Measurements from ENCODE around the gene SEMA4D. TPM values are rescaled to one million over a fixed set of nuclear protein-coding genes. Genes with fewer than 3 reads are reported as not detected.
A peak's percentile ranks its signal among the peaks of the same experiment; 100 is the strongest.

The SEMA4D gene
- total and polyA plus RNA-seq, 9 of the 15 experiments (the other 6 are each of a cell fraction or from before 2014, with no cell fraction given), result 0.38 to 5.1 (median 1.8) TPM

DNA sequence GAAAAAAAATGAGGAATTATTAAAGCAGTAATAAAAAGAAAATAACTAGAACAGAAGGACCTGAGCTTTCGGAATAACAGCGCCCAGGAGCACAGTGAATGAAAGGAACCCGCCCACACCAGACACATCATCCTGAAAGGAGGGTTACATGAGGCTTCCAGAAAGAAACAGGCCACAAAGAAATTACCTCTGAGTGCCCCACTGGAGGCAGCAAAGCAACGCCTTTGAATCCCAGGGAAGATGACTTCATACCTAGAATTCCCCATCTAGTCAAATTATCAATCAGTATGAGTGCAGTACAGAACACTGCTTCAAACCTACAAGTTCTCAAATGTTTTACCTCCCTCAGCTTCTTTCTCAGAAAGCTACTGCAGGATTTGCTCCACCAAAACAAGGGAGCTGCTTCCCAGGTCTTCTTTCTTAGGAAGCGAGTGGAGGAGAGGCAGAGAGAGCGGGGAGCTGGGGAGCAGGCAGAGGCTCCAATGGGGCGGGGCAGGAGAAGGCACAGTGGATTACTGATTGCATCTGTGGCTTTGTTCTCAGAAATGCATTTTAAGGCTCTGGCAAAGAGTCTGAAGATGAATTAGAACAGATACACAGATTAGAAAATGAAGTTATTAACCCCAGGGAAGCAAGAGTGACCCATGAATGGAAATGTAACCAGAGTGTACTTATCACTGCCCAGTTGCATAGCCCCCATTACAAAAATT is 87.1 kb downstream of the SEMA4D start:
- FAIRE-seq, result no peak
- Histone ChIP-seq H3K4me3 (no peak overlapping the region), H3K4me1 (replicated peaks in 1 of 2; ENCODE audit: control insufficient read depth in 2 of 2, insufficient read depth in 2 of 2, low read length in 2 of 2) (no peaks in the 10 kb centered on the region), H3K79me2 (ENCODE audit: control insufficient read depth, insufficient read depth, low read length) (no peaks in the 10 kb centered on the region), H2AFZ (ENCODE audit: low read depth, low read length) (no peak overlapping the region), H3K36me3 (ENCODE audit: control insufficient read depth, insufficient read depth, low read length) (no peaks in the 10 kb centered on the region), H4K20me1 (replicated peaks; ENCODE audit: control insufficient read depth, insufficient read depth, low read length) (no peaks in the 10 kb centered on the region), H3K4me2 (ENCODE audit: insufficient read depth, low read length) (no peak overlapping the region), H3K27ac (ENCODE audit: extremely low read depth, low read depth, low read length) (no peak overlapping the region), H3K9me3 (replicated peaks; ENCODE audit: control insufficient read depth, insufficient read depth, low read depth, low read length) (no peaks in the 10 kb centered on the region), H3K9me1 (ENCODE audit: control insufficient read depth, insufficient read depth, low read length) (no peaks in the 10 kb centered on the region), H3K9ac (ENCODE audit: insufficient read depth in 1 of 2, low read depth in 2 of 2, low read length in 2 of 2) (no peak overlapping the region), H3K27me3 (ENCODE audit: control insufficient read depth in 2 of 2, insufficient read depth in 2 of 2, low read length in 2 of 2) (peaks cover 0 to 10% of the 10 kb centered on the region in 2 experiments; a peak in 3 of 5 replicates)
- in situ Hi-C loops (cut with MboI), result no loop called here
- ChIA-PET CTCF (ENCODE audit: low intra/inter-chr PET ratio) (no interaction called here), POLR2A (interaction anchor here (1.1 kb wide), 1 partner anchor 99 kb away, joined by 3 read pairs; no protein-coding TSS in a partner anchor)
- intact Hi-C loops (cut with micrococcal nuclease), result no loop called here
- WGBS (ENCODE audit: insufficient coverage, low coverage, missing lambda C conversion rate), result 9% methylated on average over 7 of the region's 7 CpGs
- DNase-seq (ENCODE audit: extremely low read depth in 1 of 4, low spot score in 3 of 4), result no peak
- no TSS peak for BruUV-seq (replicated peaks)
- ATAC-seq, result no peak
- TF ChIP-seq NCOA4 (IDR thresholded peaks at IDR 0.05; ENCODE audit: partially characterized antibody), result no peak
- no peak for TF ChIP-seq POLR2AphosphoS2 (IDR thresholded peaks at IDR 0.05; ENCODE audit: low read length)
- no peak for TF ChIP-seq ESRRB (CRISPR knock-in tag; IDR thresholded peaks at IDR 0.05; ENCODE audit: borderline replicate concordance)
- no peak for TF ChIP-seq YY1 (IDR thresholded peaks at IDR 0.05; ENCODE audit: borderline replicate concordance in 1 of 3, control insufficient read depth in 1 of 3, extremely low read depth in 1 of 3, insufficient read depth in 3 of 3, insufficient read length in 1 of 3, insufficient replicate concordance in 2 of 3, low read depth in 1 of 3, low read length in 2 of 3)
- no peak for TF ChIP-seq ZNF121 (CRISPR knock-in tag; conservative IDR thresholded peaks at IDR 0.05)
- 0 out of 6 replicates have a peak, but pooled peaks of 1 of the 3 experiments have one; percentile 9 for TF ChIP-seq CTCF (IDR thresholded peaks at IDR 0.05 in 2 of 3, conservative IDR thresholded peaks at IDR 0.05 in 1 of 3; ENCODE audit: insufficient read depth in 2 of 3, low read depth in 1 of 3, low read length in 3 of 3)
- TF ChIP-seq ZNF75A (CRISPR knock-in tag; IDR thresholded peaks at IDR 0.05), result no peak
- no peak for TF ChIP-seq RBM14 (IDR thresholded peaks at IDR 0.05; ENCODE audit: borderline replicate concordance, insufficient read depth, low read depth, low read length)
- TF ChIP-seq TFAM (CRISPR knock-in tag; conservative IDR thresholded peaks at IDR 0.05), result no peak
- TF ChIP-seq RAD21 (CRISPR knock-in tag; conservative IDR thresholded peaks at IDR 0.05 in 1 of 2, IDR thresholded peaks at IDR 0.05 in 1 of 2), result peak in 1 of 2 experiments; percentile 17; a peak in 1 of 4 replicates
- TF ChIP-seq, protein P1, sequence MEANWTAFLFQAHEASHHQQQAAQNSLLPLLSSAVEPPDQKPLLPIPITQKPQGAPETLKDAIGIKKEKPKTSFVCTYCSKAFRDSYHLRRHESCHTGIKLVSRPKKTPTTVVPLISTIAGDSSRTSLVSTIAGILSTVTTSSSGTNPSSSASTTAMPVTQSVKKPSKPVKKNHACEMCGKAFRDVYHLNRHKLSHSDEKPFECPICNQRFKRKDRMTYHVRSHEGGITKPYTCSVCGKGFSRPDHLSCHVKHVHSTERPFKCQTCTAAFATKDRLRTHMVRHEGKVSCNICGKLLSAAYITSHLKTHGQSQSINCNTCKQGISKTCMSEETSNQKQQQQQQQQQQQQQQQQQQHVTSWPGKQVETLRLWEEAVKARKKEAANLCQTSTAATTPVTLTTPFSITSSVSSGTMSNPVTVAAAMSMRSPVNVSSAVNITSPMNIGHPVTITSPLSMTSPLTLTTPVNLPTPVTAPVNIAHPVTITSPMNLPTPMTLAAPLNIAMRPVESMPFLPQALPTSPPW (CRISPR knock-in tag; IDR thresholded peaks at IDR 0.05), result no peak
- TF ChIP-seq RBM34 (IDR thresholded peaks at IDR 0.05; ENCODE audit: borderline replicate concordance, insufficient read depth, low read length), result no peak
- TF ChIP-seq ZBTB43 (CRISPR knock-in tag; IDR thresholded peaks at IDR 0.05), result no peak
- TF ChIP-seq CCAR2 (IDR thresholded peaks at IDR 0.05; ENCODE audit: low read depth, low read length), result no peak
- no peak for TF ChIP-seq ZNF175 (CRISPR knock-in tag; IDR thresholded peaks at IDR 0.05; ENCODE audit: low read depth)
- TF ChIP-seq ELF4 (CRISPR knock-in tag; IDR thresholded peaks at IDR 0.05), result no peak

All from K562 (cell line).